ENCODE measurements around the gene MGAT3.

The MGAT3 gene

DNA sequence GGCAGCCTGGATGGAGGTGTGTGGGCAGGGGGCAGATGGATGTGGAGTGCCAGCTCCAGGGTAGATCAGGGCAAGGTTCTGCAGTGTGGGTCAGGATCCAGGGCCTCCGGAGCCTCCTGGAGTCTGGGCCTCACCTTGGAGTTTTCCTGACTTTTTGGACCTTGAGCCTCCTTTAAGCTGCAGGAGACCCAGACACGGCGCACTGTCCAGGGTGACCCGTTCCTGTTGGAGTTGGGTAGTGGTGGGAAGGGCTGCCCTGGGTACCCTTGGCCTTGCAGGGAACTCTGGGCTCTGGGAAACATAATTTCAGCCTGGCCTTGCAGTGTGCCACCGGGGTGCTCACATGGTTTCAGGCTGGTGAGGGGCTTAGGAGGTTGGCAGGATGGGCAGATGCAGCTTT, 17.0 kb downstream of the MGAT3 start:
- DNase-seq, result no peak

GRCh38 chr22:39474351-39475111, 17.7 kb downstream of the MGAT3 start:
- DNase-seq, result no peak

- DNase-seq, result no peak
These were observed 18.5 kb downstream of the MGAT3 start for GRCh38 chr22:39475337-39475736.

DNA sequence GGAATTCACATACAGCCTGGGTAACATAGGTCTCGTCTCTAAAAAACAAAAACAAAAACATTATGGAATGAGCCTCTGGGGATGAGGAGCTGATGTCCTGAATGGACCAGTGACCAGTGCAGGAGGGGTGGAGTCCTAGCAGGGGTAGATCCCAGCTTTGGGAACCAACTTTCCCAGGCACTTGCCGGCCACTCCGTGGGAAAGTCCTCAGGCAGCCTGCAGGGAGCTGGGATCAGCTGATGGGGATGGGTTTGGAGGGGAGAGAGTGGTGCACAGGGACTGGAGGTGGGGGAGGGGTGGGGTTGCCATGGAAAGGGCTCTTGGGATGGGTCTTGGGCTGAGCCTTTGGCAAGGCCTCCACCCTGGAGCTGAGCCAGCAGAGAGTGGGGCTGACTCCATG, 19.1 kb downstream of the MGAT3 start:
- no peak for DNase-seq

GRCh38 chr22:39476664-39477063, 19.9 kb downstream of the MGAT3 start:
- DNase-seq, result no peak

- DNase-seq, result no peak
These were observed 20.7 kb downstream of the MGAT3 start for GRCh38 chr22:39477542-39477941.

DNA sequence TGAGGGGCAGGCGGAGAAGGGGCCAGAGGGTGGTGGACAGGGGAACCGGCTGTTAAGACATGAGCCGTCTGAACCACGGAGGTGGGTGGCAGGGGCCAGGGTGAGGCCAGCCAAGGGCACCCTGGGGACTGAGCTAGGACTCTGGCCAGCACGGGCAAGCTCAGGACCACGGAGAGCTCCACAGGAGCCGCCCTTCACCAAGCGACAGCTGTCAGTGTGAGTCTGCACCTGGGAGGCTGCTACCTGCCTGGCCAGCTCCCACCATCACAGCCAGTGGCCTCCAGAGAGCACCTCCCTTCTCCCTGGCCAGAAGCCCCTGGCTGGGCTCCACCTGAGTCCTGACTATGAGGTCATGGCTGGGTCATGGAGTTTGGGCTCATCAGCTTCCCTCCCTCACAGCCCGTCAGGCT, 21.6 kb downstream of the MGAT3 start:
- DNase-seq, result no peak

GRCh38 chr22:39479254-39479653, 22.4 kb downstream of the MGAT3 start:
- no peak for DNase-seq

DNA sequence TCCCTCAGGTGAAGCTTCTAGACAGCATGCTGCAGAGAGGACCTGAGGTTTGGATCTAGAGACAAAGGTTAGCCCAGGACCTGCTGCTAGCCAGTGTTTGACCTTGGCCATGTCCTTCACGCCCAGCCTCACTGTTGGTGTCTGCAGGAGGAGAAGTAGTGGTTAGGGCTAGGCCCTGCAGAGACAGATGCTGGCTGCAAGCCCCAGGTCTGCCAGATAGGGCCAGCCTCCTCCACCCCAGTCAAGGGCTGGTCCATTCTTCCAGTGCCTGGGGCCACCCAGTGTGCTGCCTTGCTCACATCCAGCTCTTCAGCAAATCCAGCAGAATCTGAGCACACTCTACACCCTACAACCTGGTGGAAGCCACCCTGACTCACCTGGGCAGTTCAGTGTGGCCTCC, 23.7 kb downstream of the MGAT3 start:
- no peak for DNase-seq

DNA sequence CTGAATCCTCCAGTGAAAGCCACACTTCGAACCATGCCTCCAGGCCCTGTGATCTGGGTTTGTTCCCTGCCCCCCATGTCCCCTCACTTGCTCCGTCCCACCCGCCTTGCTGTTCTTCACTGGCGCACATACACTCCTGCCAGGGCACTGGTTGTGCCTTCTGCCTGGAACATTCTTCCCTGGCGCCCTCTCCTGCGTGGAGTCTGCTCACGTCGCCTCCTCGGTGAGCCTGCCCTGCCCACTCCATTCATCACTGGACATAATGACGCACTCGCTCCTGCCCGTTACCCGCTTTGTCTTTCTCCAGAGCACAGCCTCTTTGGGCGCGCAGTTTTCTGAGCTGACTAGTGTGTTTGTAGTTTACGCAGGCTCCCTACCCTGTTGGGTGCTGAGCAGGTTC, 24.2 kb downstream of the MGAT3 start:
- DNase-seq, result no peak

- no peak for DNase-seq
These were observed 24.8 kb downstream of the MGAT3 start for GRCh38 chr22:39481595-39481994.

GRCh38 chr22:39482768-39483167, 26.0 kb downstream of the MGAT3 start:
- no peak for DNase-seq

DNA sequence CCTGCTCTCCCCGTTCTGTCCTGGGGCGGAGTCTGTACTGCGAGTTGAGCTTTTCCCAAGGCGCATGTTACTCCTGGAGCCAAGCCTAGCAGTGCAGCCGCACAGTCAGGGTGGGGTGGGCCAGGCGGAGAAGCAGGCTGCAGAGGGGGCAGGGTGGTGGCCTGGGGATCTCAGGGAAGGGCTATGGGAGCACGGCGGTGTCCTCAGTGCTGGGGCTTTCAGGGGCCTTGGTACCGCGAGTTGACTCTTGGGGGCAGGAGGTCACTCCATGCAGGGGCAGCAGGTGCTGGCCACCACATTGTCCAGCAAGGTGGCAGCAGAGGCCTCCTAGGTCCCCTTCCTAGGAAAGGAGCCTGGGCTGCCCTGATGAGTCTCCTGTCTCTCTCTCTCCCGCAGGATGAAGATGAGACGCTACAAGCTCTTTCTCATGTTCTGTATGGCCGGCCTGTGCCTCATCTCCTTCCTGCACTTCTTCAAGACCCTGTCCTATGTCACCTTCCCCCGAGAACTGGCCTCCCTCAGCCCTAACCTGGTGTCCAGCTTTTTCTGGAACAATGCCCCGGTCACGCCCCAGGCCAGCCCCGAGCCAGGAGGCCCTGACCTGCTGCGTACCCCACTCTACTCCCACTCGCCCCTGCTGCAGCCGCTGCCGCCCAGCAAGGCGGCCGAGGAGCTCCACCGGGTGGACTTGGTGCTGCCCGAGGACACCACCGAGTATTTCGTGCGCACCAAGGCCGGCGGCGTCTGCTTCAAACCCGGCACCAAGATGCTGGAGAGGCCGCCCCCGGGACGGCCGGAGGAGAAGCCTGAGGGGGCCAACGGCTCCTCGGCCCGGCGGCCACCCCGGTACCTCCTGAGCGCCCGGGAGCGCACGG, 30.4 kb downstream of the MGAT3 start:
- DNase-seq, result no peak

- DNase-seq, result no peak
These were observed 31.2 kb downstream of the MGAT3 start for GRCh38 chr22:39487826-39488520.

DNA sequence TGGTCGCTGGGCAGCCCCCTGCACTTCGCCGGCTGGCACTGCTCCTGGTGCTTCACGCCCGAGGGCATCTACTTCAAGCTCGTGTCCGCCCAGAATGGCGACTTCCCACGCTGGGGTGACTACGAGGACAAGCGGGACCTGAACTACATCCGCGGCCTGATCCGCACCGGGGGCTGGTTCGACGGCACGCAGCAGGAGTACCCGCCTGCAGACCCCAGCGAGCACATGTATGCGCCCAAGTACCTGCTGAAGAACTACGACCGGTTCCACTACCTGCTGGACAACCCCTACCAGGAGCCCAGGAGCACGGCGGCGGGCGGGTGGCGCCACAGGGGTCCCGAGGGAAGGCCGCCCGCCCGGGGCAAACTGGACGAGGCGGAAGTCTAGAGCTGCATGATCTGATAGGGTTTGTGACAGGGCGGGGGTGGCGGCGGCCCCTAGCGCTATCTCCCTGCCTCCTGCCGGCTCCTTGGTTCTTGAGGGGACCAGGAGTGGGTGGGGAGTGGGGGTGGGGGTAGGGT, 31.8 kb downstream of the MGAT3 start:
- DNase-seq, result no peak

DNA sequence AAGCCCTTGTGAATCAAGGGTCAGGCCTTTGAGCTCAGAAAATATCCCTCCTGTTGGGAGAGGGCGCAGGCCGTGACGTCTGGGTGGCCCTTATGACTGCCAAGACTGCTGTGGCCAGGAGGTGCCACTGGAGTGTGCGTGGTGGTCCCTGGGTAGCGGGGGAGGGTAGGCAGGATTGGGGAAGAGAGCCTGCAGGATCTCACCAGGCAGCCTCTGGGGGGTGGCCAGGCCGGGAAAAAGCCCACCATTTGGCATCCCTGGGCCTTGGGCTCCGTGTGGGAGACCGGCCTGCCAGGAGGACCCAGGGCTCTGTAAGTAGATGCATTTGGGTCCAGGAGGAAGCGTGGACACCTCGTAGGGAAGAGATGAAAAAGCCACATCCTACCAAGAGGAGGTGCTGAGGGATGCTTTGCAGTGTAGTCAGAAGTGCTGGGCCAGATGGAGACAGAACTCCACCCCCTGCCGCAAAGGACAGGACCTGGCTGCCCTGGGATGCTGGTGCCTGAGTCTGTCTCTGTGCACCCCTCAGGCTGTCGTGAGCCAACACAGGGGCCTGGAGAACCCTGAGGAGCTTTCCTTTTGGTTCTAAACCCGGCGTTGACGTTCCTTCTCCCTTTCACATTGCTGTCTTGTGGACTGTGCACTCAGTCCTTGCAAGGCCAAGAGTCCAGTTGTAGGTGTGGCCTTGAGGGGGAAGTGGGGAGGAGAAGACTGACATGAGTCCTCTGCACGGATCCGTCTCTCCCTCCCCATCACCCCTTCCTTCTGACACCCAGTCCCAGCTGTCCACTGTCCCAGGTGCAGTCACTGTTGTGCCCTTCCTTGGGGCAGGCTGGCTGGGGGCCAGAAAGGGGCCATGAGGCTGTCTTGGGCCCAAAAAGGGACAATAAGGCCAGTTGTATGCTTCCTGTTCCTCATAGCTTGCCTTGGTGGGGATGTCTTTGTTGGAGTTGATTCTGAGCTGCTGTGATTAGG, 32.6 kb downstream of the MGAT3 start:
- no peak for DNase-seq

DNA sequence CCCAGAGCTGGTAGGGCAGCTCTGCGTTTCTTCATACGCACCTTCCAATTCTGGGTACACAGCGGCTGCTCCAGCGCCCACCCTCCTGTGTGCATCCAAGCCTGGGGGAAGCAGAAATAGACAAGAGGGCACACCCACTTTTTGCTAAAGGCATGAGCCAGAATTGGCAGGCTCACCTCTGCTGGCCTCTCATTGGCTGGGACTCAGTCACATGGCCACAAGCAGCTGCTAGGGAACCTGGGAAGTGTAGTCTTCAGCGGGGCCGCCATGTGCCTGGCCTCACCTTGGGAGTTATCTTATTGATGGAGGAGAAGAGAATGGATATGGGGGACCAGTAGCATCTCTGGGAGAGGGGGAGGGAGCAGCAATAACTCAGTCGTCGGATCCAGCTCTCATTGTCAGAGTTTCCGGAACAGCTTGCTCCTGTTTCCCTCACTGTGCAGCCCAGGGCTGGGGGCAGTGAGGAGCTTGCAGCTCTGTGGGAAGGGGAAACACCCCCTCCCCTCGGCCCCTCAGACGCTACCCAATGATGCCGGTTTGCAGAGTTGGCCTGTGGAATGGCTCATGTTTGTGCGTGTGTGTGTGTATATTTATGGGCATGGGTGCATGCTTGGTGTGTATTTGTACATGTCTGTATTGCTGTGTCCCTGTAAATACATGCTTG, 33.5 kb downstream of the MGAT3 start:
- no peak for DNase-seq

DNA sequence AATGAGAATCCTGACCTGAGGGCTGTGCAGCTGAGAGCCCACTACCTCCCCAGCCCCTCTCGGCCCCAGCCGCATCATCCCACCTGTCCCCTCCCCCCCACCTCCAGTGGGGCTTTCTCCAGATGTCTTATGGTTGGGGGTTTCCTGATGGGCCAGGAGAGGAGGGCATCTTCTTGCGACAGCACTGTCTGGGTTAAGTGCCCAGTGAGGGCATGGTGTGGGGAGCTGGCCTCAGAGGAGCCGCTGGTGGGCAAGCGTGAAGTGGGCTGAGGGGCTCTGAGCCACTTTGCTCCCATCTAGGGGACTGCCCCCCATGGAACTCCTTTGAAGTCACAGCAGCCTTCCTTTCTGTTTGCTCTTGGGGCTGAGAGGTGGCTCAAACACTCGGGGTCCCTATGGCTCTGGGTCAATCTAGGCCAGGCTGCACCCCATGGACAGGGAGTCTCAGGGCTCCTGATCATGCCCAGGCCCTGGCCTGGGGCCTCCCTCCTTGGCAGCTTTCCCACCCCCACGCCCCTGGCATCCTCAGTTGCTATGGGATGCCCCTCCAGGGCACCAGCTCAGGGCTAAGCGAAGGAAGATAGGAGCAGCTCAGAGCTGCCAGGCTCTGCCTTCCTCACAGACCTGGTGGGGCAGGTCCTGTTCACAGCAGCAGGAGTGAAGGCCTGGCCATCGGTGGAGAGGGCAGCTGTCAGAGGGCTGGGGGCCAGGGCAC, 34.3 kb downstream of the MGAT3 start:
- DNase-seq, result no peak

GRCh38 chr22:39491696-39492095, 34.9 kb downstream of the MGAT3 start:
- no peak for DNase-seq

DNA sequence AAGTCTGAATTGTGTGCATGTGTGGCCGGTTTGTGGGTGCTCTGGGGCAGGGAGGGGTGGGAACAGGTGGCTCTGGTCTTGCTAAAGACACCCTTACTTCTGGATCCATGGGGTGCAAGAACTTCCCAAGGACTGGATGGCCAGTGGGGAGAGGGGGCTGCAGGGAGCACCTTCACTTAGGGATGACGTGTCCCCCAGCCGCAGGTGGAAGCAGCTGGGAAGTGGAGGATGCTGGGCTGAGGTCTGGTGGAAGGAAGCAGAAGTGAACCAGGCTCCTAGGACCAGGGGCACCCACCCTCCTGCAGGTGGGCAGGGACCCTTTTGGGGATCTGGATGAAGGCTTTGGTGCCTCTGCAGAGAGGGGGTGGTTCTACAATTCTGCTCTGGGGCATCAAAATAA, 35.4 kb downstream of the MGAT3 start:
- DNase-seq, result no peak

DNA sequence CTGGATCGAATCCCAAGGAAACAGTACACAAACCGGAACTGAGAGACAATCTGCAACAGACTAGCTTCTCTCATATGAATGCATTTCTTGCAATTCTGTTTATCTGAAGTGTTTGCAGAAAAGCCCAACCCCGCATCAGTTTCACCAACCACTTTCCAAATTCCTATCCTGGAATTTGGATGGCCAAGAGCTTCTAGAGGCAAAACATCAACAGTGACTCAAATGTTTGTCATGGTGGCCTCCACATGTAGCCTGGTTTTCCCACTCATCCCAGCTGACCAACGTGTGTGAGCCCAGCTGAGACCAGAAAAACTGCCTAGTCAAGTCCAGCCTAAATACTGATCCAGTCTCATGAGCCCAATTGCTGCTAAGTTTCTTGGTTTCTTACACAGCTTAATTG, 36.9 kb downstream of the MGAT3 start:
- no peak for DNase-seq

Data from activated gamma-delta T cell (primary cell).